MV-4-11 (cell line): ENCODE results near the gene UTP18.
"Not testable (repeated sequence)": the region's sequence is repeated elsewhere in the genome, so short reads cannot be mapped to it uniquely, and the experiment has no call there.

Experiments used
- DNase-seq: peaks from one replicate; lab custom pipeline; 2025; lab: John Stamatoyannopoulos, UW

UTP18 gene

DNA sequence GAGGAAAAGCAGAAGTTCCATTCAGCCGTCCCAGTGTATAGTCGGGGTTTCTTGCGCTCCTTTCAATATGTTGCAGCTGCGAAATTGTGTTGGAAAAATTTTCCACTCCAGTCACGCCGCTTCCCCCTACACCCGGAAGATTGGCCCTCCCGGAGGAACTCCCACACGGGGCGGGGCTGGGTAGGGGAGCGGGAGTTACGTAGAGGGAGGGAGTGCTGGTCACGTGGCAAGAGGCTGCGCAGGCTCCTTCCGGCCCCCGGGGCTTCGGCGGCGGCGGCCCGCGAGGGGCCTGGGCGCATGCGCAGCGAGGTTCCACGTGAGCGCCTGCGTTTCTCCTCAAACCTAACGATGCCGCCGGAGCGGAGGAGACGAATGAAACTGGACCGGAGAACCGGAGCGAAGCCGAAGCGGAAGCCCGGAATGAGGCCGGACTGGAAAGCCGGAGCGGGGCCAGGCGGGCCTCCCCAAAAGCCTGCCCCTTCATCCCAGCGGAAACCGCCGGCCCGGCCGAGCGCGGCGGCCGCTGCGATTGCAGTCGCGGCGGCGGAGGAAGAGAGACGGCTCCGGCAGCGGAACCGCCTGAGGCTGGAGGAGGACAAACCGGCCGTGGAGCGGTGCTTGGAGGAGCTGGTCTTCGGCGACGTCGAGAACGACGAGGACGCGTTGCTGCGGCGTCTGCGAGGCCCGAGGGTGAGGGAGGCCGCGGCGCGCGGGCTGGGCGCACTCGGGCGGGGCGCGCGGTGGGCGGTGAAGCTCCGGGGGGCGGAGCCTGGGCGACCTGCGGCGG is at the start of gene UTP18:
Gene UTP18, plus strand, starts transcription at position 310 of the 787 bp plus-strand sequence. Its CDS starts 39 bp downstream, at position 349.
- peak; percentile 98 for DNase-seq

DNA sequence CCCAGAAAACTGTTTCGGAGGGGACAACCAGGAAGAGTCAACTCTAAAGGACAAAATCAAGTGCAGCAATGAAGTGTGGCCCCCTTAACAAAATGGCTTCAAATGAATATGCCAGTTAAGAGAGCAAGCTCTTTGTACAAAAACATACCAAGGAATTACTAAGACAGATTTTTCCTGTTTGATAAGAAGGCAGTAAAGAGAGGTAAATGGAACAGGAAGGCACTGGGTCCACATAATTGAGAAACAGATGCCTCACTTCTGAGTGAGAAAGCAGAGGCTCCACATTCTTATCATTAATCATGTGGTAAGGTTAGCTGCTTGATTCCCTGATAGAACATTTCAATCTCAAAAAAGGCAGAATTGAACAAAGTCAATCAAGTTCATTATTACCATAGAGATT is 45.4 kb upstream of the UTP18 start:
- no peak for DNase-seq

DNA sequence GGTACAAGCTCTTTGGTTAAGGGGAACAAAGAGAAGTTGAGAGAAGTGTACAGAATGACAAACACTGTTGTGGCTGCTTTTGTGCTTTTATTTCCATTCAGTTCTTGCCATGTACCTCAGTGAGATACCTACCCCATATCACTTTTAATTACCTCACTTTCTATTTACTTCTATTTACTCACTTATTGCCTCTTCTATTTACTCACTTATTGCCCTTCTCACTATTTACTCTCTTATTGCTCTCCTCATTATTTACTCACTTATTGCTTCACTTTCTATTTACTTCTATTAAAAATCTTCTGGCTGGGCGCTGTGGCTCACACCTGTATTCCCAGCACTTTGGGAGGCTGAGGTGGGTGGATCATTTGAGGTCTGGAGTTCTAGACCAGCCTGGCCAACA is 42.4 kb upstream of the UTP18 start:
- DNase-seq: no peak

DNA sequence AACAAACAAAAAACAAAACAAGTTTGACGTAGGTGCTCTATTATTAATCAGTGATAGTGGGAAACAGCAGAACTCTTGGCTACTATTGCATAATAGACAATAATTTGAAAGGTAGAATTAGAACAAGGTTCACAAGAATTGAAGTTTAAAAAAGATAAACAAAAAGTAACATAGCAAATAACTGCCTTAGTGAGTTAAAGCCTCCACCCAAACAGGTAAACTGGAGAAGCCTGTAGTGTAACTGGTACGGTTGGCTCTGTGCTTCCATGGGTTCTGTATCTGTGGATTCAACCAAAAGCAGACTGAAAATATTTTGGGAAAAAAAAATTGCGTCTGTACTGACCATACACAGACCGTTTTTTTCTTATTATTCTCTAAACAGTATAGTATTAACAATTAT is 39.0 kb upstream of the UTP18 start:
- no peak for DNase-seq

DNA sequence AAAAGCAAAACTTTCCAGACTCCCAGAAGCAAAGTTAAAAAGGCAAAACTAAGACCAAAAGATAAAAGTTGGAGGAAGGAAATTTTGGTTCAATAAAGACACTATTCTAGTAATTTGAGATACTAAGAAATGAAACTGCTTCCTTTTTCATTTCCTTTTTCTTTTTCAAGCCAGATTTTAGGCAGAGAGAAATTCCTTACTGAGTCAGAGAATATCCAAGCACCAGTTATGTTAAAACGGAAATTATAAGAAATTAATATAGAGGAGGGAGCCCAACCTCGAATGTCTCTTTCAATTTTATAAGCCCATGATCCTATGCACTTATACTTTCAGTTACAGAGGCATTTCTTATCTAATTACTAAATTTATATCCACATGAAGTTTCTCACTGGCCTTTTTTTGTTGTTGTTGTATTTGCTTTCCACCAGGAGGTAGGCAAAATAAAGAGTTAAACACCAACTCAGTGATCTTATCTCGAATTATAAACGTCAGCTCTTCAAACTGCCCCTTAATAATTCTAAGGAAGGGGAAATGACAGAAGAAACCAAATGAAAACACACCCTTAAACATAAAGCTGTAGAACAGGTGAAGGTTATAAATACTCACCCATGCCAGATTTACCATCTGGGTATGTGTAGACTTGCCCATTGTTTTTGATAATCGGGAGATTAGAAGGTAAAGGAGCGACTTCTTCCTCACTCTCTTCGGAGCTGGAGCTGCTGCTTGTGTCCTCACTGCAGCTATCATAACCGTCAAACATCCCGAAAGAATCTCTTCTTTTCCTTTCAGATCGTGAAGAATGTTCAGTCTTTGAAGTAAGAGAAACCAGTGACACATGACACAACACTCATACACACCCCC is 35.7 kb upstream of the UTP18 start:
- no peak for DNase-seq

DNA sequence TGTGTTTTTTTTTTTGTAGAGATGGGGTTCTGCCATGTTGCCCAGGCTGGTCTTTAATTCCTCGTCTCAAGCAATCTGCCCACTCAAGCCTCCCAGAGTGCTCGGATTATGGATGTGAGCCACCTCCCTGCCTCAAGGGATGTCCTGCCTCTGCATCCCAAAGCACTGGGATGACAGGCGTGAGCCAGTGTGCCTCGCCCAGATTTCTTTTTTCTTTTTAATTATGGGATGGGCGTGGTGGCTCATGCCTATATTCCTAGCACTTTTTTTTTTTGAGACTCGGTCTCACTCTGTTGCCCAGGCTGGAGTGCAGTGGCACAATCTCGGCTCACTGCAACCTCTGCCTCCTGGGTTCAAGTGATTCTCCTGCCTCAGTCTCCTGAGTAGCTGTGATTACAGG is 34.8 kb upstream of the UTP18 start:
- not testable (repeated sequence) for DNase-seq

DNA sequence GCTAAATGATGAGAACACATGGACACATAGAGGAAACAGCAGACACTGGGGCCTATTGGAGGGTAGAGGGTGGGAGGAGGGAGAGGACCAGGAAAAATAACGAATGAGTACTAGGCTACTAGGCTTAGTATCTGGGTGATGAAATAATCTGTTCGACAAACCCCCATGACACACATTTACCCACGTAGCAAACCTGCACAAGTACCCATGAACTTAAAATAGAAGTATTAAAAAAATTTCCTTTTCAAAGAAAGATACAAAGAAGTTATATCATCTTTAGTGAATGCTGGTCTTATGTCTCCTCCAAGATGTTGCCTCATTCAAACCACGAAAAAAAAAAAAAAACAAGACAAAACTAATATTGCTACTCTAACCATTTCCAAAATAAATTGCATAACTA is 32.2 kb upstream of the UTP18 start:
- peak; percentile 77 for DNase-seq

DNA sequence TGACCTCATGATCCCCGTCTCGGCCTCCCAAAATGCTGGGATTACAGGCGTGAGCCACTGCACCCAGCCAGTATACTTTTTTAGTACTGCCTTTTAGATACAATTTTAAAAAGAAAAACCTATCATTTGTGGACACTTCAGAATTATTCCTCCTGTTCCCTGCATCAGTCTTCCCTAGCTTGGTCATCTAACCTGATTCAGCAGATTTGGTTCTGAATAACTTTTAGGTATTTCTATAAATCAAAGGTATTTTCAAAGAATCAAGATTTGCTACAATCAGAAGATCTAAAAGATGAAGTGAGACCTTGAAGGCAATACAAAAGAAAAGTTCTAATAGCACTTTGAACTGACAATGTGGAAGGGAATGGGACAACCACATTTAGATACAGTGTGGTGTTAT is 30.5 kb upstream of the UTP18 start:
- no peak for DNase-seq

DNA sequence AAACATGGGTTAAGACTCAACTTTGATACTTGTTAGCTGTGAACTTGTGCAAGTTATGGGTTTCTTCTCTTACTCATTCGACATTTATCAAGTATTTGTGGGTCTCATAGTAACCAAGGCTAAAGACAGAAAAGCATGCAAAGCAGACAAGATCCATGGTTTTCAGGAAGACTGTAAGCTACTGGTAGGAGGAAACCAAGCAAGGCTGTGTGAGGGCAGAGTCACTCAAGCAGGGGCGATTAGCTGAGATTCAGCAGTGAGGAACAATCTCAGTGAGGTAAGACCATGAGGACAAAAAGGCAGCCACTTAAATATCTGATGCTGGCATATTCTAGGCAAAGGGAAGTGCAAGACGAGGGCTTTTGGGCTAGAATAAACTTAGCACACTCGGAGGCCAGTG is 30.0 kb upstream of the UTP18 start:
- no peak for DNase-seq

DNA sequence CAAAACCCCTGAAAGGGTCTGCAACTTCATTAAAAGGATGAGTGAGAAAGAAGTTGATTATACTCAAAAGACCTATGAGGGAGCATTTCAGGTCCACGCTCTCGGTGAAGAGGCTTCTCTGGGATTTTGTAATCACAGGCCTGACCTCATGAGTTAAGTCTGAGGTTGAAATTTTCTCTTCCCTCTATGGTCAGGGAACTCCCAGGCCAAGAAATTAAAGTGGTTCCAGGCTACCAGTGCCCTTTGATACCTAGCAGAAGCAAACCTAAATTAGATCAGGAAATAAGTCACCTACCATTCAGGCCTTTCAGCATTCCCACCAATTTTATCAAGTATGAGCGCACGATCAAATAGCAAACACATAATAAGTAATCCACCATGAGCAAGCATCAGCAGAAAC is 28.3 kb upstream of the UTP18 start:
- peak; percentile 20 for DNase-seq

DNA sequence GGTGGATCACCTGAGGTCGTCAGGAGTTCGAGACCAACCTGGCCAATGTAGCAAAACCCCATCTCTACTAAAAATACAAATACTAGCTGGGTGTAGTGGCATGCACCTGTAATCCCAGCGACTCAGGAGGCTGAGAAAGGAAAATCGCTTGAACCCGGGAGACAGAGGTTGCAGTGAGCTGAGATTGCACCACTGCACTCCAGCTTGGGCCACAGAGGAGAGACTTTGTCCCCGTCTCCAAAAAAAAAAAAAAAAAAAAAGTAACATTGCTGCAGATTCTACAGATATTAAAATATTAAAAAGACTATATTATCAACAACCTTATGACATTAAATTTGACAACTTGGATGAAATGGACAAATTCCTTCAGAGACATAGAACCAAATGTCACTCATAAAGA is 26.2 kb upstream of the UTP18 start:
- no peak for DNase-seq

DNA sequence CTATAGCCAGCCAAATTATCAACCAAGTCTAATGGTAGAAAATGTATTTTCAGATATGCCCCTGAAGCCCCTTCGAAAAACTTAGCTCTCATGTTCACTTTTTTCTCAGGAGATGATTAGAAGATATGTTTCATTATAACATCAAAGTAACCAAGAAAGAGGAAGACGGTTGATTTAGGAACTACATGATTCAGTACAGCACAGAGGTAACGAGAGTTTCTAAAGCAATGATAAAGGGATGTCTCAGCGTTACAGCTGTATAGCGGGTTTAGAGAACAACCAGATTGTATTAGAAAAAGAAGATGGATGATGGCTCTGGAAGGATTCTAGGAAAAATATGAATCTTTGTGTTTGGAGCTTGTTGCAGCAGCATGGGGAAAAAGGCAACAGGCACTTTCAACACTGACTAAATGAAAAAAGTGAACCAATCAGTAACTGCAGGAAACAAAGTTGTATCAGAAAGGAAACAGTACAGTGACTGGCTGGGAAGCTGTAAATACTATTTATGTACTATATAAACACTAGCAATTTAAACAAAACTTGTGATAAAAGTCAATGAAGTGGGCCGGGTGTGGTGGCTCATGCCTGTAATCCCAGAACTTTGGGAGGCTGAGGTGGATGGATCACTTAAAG is 22.0 kb upstream of the UTP18 start:
- peak; percentile 59 for DNase-seq

DNA sequence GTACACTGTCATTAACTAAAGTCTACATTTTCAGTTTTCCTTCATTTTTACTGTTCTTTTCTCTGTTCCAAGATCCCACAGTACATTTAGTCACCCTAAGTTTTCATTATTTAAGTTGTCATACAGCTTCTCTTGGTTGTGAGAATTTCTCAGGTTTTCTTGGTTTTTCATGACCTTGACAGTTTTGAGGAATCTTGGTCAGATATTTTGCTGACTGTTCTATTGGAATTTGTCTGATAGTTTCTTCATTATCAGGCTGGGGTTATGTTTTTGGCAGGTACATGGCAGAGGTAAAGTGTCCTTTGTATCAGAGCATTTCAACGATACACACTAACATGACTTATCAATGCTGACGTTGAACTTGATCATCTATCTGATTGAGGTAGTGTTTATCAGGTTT is 20.1 kb upstream of the UTP18 start:
- no peak for DNase-seq

DNA sequence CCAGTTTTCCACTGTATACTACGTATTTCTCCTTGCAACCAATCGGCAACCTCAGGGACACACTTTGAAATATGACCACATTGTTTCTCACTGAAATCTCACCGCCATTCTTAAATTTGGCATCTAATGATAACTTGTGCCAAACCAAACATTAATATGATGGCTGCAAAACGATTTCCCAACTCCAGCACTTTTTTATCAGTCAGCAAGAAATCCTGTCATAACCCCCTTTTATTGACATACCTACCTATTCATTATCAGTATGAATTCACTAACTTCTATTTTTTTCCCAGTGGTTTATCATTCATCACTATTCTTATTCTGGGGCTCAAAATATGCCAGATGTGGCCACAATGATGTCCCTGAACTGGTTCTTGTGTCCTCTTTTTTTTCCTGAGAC is 16.3 kb upstream of the UTP18 start:
- no peak for DNase-seq

DNA sequence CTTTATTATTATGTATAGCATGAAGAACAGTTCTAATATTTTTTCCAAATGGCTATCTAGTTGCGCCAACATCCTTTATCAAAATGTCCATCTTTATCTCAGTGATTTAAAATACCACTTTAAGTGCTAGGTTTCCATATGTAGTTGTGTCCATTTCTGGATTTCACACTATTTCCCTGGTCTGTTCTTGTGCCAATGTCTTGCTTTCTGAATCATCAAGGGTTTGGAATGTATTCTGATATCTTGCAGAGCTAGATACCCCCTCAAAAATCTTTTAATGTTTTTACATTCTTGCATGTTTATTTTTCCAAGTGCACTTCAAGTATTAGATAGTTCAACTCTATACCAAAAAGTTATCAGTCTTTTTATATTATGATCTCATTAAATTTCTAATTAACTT is 14.8 kb upstream of the UTP18 start:
- no peak for DNase-seq

DNA sequence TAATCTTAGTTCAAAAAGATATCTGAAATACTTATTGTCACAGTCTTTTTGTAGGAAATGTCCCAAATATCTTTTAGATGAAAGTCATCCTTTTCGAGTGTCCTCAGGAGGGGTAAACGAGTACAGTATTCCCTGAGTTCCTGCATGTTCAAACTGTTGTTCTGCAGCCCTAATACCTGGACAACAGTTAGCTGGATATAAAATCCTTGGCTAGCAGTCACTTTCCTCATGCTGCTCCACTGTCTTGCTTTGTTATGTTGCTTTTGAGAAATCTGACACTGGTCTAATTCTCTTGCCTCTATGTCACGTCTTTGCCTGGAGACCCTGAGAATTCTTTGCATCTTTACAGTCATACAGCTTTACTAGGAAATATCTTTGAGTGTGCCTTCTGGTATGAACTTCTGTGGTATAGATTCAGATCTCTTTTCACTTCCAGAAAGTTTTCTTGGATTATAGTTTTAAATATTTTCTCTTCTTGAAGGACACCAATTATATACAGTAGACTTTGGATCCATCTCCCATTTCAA is 10.0 kb upstream of the UTP18 start:
- DNase-seq: no peak

DNA sequence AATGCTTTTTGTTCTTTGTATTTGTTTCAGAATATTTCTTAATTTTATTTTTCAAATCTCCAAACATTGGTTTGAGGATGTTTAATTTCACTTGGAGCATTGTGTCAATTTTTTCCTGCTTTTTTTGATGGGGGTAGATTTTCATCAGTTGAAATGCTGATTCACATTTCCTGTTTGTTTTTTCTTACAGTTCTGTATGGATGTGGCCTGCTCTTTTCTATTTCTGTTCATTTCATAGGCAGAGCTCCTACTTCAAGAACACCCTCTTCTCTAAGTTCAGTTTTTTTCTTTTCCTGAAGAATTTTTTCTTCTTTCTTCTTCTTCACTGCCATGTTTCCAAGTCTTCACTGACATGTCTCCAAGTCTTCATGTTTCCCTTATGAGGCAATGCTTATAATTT is 9.3 kb upstream of the UTP18 start:
- DNase-seq: no peak

DNA sequence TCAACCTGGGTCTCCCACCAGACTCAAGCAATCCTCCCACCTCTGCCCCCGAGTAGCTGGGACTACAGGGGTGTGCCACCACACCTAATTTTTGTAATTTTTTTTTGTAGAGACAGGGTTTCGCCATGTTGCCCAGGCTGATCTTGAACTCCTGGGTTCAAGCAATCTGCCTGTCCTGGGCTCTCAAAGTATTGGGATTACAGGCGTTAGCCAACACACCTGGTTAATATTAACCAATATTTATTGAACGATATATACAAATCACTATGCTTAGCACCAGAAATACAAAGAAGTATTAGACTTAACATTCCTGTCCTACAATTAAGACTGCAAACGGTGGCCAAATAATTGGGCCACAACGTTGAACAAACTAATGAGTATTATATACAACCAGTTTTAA is 4.7 kb upstream of the UTP18 start:
- no peak for DNase-seq

DNA sequence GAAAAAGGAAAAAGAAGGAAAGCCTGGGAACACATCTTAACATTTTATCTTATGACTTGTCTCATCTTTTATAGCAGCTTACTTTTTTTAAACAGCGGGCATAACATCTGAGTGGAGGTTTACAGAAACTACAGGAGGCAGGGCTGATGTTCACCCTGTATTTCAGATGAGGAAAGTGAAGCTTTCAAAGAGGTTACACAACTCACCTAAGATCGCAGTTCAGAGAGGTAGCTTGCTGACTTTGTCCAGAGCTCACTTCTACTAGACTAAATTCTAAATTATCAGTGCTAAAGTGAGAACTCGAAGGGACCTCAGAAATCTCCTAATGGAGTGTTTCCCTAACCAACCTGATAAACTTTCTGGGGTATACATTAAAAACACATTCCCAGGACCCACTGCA is 4.2 kb upstream of the UTP18 start:
- no peak for DNase-seq

DNA sequence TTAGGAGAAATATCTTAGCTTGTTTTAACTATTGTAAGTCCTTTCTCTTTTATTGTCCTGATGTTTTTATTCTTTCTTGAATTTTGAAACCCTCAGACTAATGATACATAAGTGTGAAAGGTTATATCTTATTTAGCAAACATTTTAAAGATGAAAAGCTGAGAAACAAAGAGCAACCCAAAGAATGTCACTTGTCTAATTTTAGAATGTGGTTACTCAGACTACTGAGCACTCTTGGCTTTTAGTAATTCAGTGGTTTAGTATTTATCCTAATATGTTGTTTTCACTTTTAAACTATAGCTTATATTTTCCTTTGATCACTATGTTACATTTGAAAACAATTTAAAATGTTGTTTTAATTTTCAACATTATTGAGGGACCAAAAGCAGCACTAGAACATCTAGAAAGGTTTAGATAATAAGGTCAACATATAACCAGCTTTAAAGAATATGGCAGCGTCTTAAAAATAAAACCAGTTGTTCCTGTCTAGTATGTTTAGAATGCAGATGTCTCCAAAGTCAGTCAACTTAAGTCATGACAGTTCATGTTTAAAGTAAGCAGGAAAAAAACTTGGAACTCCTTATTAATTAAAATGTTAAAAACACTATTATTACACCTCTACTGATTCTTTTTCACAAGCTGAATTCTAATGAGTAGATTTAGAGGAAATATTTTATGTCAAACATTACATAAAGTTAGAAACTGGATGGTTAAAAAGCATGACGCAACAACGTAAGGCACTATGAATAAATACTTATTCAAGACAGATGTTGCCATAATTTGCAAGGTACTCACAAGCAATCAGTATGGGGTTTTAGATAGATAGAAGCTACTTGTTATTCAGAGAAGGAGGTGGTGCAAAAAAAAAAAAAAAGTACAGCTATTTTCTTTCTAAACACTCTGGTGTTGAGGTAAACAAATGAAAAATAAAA is 2.9 kb upstream of the UTP18 start:
- no peak for DNase-seq

DNA sequence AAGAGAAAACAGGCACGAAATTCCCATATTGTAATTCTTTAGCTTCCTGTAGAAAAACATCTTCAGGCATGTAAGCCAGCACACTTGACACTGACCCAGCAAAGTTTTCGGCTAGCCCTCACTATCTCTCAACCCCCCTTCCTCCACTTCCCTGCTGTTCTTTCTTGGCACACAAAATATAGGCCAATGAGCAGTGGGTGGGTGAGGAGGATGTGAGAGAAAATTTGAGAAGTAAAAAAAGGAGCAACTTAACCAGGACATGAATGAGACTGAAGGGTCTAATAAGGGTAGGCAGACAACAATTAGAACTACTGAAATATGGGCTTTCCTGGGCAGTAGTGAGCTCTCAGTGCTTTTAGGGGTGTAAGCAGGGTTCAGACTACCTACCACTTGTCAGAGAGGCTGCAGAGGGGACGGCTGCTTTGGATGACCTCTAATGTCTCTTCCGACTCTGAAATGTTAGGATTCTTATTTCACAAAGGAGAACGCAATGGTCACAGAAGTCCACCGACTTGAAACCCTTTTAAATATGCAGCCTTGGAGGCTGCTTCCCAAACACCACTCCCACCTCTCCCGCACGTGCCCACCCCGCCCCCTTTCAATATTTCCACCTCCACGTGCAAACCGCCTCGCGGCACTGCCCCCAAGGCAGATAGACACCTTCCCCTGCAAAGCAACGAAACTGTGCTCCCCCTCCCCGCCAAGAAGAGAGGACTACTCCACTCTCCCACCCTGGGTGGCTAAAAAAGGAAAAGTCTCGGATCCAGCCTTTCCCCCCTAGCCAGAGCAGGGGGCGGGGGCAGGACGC is 1.4 kb upstream of the UTP18 start:
- peak; percentile 81 for DNase-seq
